A549 (cell line): Measurements from ENCODE around the gene TTC33. TPM values are rescaled to one million over a fixed set of nuclear protein-coding genes. Genes with fewer than 3 reads are reported as not detected.
"Not testable (repeated sequence)": the region's sequence is repeated elsewhere in the genome, so short reads cannot be mapped to it uniquely, and the experiment has no call there.

Experiments
- ATAC-seq, 2 experiments: fragments of 200-7000 bp in 1 of 2; fragments of >200 bp in 1 of 2; cut with Nextera tagmentation in 1 of 2; cut with Tn5 transposase in 1 of 2; 3 replicates each; pipeline versions ENCODE4 v1.8.0 to v1.9.1; 2018 to 2020; ENCODE audit warnings: mild to moderate bottlenecking in 1 of 2, moderate library complexity in 1 of 2
- CTCF ChIA-PET: fragments of 300-600 bp; sonication (Branson Sonifier 250); formaldehyde crosslinking; extraction: SDS; loops from one replicate; lab custom pipeline; 2021; ENCODE audit warnings: antibody characterized with exemption, inconsistent platforms; lab: Yijun Ruan, JAX
- POLR2A ChIA-PET: fragments of 350-600 bp; formaldehyde crosslinking; extraction: SDS; loops from one replicate; lab custom pipeline; 2021; ENCODE audit warnings: antibody characterized with exemption, inconsistent platforms; lab: Yijun Ruan, JAX
- DNase-seq, 2 experiments: peaks; one replicate each; pipeline versions ENCODE4 v3.0.0 to v3.0.0-alpha.2; 2011 to 2016; ENCODE audit warnings: low read depth in 1 of 2, low spot score in 1 of 2
- FAIRE-seq: peaks from 2 replicates; lab custom pipeline; 2011; peaks lifted over from hg19 to GRCh38; lab: Jason Lieb, UNC
- H3K27ac ChIP-seq, 2 experiments: fragments of >200 bp; sonication (Bioruptor Twin); formaldehyde crosslinking; 3 replicates each; pipeline ENCODE4 v1.5.1; 2016 to 2017
- H3K4me1 ChIP-seq: fragments of >200 bp; sonication (Bioruptor Twin); formaldehyde crosslinking; 3 replicates; pipeline ENCODE4 v1.6.1; 2016
- H3K4me2 ChIP-seq: fragments of >200 bp; sonication (Bioruptor Twin); formaldehyde crosslinking; 3 replicates; pipeline ENCODE4 v1.6.1; 2016
- H3K4me3 ChIP-seq: fragments of >200 bp; sonication (Bioruptor Twin); formaldehyde crosslinking; 3 replicates; pipeline ENCODE4 v1.5.1; 2016
- H3K9me3 ChIP-seq: fragments of >200 bp; sonication (Bioruptor Twin); formaldehyde crosslinking; 3 replicates; pipeline ENCODE4 v1.6.1; 2016
- BHLHE40 ChIP-seq: IDR thresholded peaks from 2 replicates; pipeline ENCODE4 v1.6.1; 2012; ENCODE audit warnings: low read depth, low read length, inconsistent platforms
- CBX2 ChIP-seq: fragments of 200-600 bp; sonication (generic); IDR thresholded peaks from 2 replicates; pipeline ENCODE4 v1.6.1; 2016; ENCODE audit warnings: low read depth, mild to moderate bottlenecking, borderline replicate concordance
- CHD4 ChIP-seq: fragments of 200-600 bp; sonication (generic); IDR thresholded peaks from 2 replicates; pipeline ENCODE4 v1.6.1; 2016; ENCODE audit warnings: antibody characterized with exemption, mild to moderate bottlenecking, borderline replicate concordance
- EP300 ChIP-seq, 2 experiments: fragments of >200 bp; sonication (Bioruptor Twin); formaldehyde crosslinking; IDR thresholded peaks; 2 replicates in 1 of 2; 3 replicates in 1 of 2; pipeline ENCODE4 v1.6.1; 2016 to 2017
- FOSL2 ChIP-seq, 2 experiments: fragments of 450-650 bp in 1 of 2; fragments of >200 bp in 1 of 2; sonication (Bioruptor Twin) in 1 of 2; formaldehyde crosslinking; IDR thresholded peaks; 2 replicates each; pipeline versions ENCODE4 v1.5.0 to v1.6.1; 2016 to 2020; ENCODE audit warnings: mild to moderate bottlenecking in 1 of 2, moderate library complexity in 1 of 2
- GATA3 ChIP-seq: IDR thresholded peaks from 2 replicates; pipeline ENCODE4 v1.6.1; 2012; ENCODE audit warnings: borderline replicate concordance
- HDAC2 ChIP-seq: fragments of 200-600 bp; sonication (generic); IDR thresholded peaks from 2 replicates; pipeline ENCODE4 v1.6.1; 2016
- HOXA7 ChIP-seq: fragments of 250-450 bp; sonication (Bioruptor Pico); IDR thresholded peaks from 2 replicates; pipeline ENCODE4 v1.5.0; 2020; ENCODE audit warnings: mild to moderate bottlenecking, moderate library complexity
- KDM5A ChIP-seq: fragments of 200-600 bp; sonication (generic); IDR thresholded peaks from 2 replicates; pipeline ENCODE4 v1.6.1; 2016; ENCODE audit warnings: antibody characterized with exemption, mild to moderate bottlenecking
- MYC ChIP-seq: IDR thresholded peaks from 2 replicates; pipeline ENCODE4 v1.6.1; 2012; ENCODE audit warnings: mild to moderate bottlenecking, inconsistent platforms, low read length, improper control_type of control experiment, borderline replicate concordance
- POLR2A ChIP-seq: IDR thresholded peaks from 2 replicates; pipeline ENCODE4 v1.6.1; 2012; ENCODE audit warnings: mild to moderate bottlenecking, low read length
- TFCP2L1 ChIP-seq: fragments of 250-450 bp; sonication (Bioruptor Pico); IDR thresholded peaks from 2 replicates; pipeline ENCODE4 v1.5.0; 2021; ENCODE audit warnings: mild to moderate bottlenecking
- ZFP36 ChIP-seq: fragments of 450-650 bp; IDR thresholded peaks from 2 replicates; pipeline ENCODE4 v1.6.1; 2014; ENCODE audit warnings: borderline replicate concordance; ENCODE audit not compliant: partially characterized antibody
- ZNF302 ChIP-seq: fragments of 250-450 bp; sonication (Bioruptor Pico); IDR thresholded peaks from 2 replicates; pipeline ENCODE4 v1.9.0; 2021; ENCODE audit warnings: inconsistent platforms, mild to moderate bottlenecking, moderate library complexity
- WGBS: methylation state at CpG from one replicate; pipeline ENCODE4 v1.1.6; 2017; ENCODE audit errors: missing lambda C conversion rate; 5-methylcytosine and 5-hydroxymethylcytosine counted together
- polyA plus RNA-seq, 4 experiments: library from polyadenylated mRNA; depleted of rRNA in 3 of 4; stranded (reverse); fragments of >200 nt; fragmentation: RNase III in 1 of 4; extraction: RNeasy Plus Mini Kit Qiagen cat#74134 plus additional on column Dnase treatment in 1 of 4; gene quantifications; 2 replicates in 3 of 4; 3 replicates in 1 of 4; pipeline ENCODE4 v1.2.3, GENCODE V29; 2011 to 2017
- TF ChIP-seq, protein P1 (sequence below): IDR thresholded peaks from 2 replicates; pipeline ENCODE4 v1.6.1; 2012
- TF ChIP-seq, protein P2 (sequence below): fragments of 200-600 bp; sonication (generic); IDR thresholded peaks from 2 replicates; pipeline ENCODE4 v1.6.1; 2016; ENCODE audit warnings: antibody characterized with exemption, mild to moderate bottlenecking, moderate library complexity

The TTC33 gene
- polyA plus RNA-seq, 2 of the 4 experiments (the other 2 are of a cell fraction): 17.1 to 19.8 TPM

DNA sequence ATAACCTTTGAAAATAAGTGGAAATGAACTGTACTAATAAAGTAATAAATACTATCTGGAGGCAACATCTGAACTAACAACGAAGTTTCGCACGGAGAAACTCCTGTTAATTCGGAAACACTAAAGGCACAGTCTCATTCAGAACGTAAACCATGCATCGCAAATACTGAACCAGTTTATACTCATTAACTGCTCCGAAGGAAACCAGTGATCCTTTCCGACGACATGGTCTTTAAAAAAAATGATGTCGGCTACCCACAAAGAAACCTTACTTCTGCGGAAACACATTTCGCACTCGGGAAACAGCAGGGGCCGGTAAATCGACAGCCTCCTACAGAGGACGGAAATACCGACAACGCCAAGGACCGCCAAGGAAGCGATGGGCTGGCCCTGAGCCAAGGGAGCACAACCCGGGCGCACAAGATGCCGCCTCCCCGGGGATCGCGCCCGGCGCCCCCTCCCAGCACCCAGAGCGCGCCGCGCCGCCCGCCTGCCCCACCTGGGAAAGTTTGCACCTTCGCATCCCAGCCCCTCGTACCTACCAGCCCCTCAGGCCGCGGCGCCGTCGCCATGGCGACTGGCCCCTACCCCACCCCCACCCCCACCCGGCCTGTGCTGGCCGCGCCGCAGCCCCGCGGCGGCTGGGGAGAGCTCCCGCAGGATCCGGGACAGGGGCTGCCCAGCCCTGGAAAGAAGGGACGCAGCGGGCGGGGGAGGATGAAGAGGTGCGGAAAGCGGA, 41.7 kb upstream of the TTC33 start:
- Histone ChIP-seq H3K4me3 (peak overlapping the region; percentile 80), H3K4me1 (peaks cover 37% of the 10 kb centered on the region), H3K4me2 (peak overlapping the region; percentile 91), H3K9me3 (no peaks in the 10 kb centered on the region), H3K27ac (peak overlapping the region; percentile 99 to 100)
- ATAC-seq: peak; percentile 79 to 82
- peak; percentile 58 to 80 for DNase-seq
- ChIA-PET POLR2A (interaction anchor here (0.6 to 1.5 kb wide), 4 partner anchors 13 to 44 kb away, joined by 3 to 10 read pairs (median 3); partner anchors contain the start of gene CARD6), CTCF (interaction anchor here (0.6 to 0.8 kb wide), 4 partner anchors 9 to 35 kb away, joined by 3 to 4 read pairs (median 4); no protein-coding TSS in a partner anchor)
- 3% methylated on average over 27 of the region's 56 CpGs for WGBS
- TF ChIP-seq GATA3 (0 out of 2 replicates have a peak, but pooled peaks have one; percentile 20), HDAC2 (no peak), MYC (0 out of 2 replicates have a peak, but pooled peaks have one; percentile 35), KDM5A (0 out of 2 replicates have a peak, but pooled peaks have one; percentile 16), BHLHE40 (no peak)
- TF ChIP-seq, all 56 proteins: peak for 3
- no peak for FAIRE-seq

DNA sequence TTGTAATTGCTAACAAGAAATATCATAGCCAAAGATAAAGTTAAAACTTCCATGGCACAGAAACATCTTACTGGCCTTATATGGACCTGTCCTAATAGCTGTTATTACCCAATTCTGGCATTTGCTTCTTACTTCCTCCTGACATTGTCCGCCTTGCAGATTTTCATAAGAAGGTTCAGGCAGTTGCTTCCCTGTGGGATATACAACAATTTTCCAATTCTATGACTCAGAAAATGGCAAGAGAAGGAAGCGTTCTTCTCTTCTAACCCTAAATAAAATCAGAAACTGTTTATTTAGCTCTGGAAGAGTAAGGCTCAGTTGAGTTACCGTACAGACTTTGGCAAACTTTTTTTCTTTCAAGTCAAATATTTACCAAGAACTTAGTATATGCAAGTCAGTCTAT, 40.7 kb upstream of the TTC33 start:
- H3K4me2 ChIP-seq: peak overlapping the region; percentile 91
- ATAC-seq (no peak), FAIRE-seq (no peak), DNase-seq (peak in 1 of 2 experiments; percentile 24)
- H3K27ac ChIP-seq: no peak overlapping the region; a peak in 1 of 6 replicates
- no peaks in the 10 kb centered on the region for H3K9me3 ChIP-seq
- TF ChIP-seq TFCP2L1 (CRISPR knock-in tag) (no peak), GATA3 (no peak), FOSL2 (IDR thresholded peaks at IDR 0.05) (no peak), FOSL2 (CRISPR knock-in tag; IDR thresholded peaks at IDR 0.05) (peak; percentile 13; the same call in 1 of the 2 replicates), EP300 (IDR thresholded peaks at IDR 0.05) (no peak), CHD4 (0 out of 2 replicates have a peak, but pooled peaks have one; percentile 1)
- 15% methylated on average over 3 of the region's 3 CpGs for whole genome bisulfite sequencing
- CTCF ChIA-PET: interaction anchor here (0.7 kb wide), 1 partner anchor 1080 kb away, joined by 3 read pairs; no protein-coding TSS in a partner anchor
- peaks cover 47% of the 10 kb centered on the region for H3K4me1 ChIP-seq
- POLR2A ChIA-PET: no interaction called here
- H3K4me3 ChIP-seq: peak overlapping the region; percentile 80

DNA sequence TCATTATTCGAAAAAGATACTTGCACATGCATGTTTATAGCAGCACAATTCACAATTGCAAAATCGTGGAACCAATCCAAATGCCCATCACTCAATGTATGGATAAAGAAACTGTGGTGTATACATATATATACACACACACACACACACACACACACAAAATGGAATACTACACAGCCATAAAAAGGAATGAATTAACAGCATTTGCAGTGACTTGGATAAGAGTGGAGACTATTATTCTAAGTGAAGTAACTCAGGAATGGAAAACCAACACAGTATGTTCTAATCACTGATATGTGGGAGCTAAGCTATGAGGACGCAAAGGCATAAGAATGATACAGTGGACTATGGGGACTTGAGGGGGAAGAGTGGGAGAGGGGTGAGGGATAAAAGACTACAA, 39.1 kb upstream of the TTC33 start:
- DNase-seq, CTCF ChIA-PET, H3K9me3 ChIP-seq, ATAC-seq, POLR2A ChIA-PET, H3K4me2 ChIP-seq, H3K4me3 ChIP-seq, H3K27ac ChIP-seq, FAIRE-seq: not testable (repeated sequence)
- WGBS: 89% methylated on average over 3 of the region's 3 CpGs
- peaks cover 56% of the 10 kb centered on the region for H3K4me1 ChIP-seq

DNA sequence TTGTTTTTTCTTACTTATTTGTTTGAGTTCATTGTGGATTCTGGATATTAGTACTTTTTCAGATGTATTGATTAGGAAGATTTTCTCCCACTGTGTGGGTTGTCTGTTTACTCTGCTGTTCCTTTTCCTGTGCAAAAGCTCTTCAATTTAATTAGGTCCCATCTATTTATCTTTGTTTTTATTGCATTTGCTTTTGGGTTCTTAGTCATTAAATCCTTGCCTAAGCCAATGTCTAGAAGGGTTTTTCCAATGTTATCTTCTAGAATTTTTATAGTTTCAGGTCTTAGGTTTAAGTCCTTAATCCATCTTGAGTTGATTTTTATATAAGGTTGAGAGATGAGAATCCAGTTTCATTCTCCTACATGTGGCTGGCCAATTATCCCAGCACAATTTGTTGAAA, 38.6 kb upstream of the TTC33 start:
- FAIRE-seq, ATAC-seq, H3K27ac ChIP-seq, CTCF ChIA-PET, POLR2A ChIA-PET, DNase-seq, H3K4me2 ChIP-seq, H3K9me3 ChIP-seq, H3K4me3 ChIP-seq: not testable (repeated sequence)
- H3K4me1 ChIP-seq: peaks cover 51% of the 10 kb centered on the region

DNA sequence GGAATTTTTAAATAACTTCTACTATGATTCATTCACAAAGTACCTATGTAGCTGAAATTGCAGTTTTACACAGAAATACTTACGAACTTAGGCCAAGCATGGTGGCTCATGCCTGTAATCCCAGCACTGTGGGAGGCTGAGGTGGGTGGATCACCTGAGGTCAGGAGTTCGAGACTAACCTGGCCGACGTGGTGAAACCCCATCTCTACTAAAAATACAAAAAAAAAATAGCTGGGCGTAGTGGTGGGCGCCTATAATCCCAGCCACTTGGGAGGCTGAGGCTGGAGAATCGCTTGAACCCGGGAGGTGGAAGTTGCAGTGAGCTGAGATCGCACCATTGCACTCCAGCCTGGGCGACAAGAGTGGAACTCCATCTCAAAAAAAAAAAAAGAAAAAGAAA, 36.9 kb upstream of the TTC33 start:
- POLR2A ChIA-PET, DNase-seq, ATAC-seq, H3K4me3 ChIP-seq, H3K9me3 ChIP-seq, H3K27ac ChIP-seq, FAIRE-seq: not testable (repeated sequence)
- Histone ChIP-seq H3K4me1 (peaks cover 48% of the 10 kb centered on the region), H3K4me2 (peak overlapping the region; percentile 59; the same call in 2 of the 3 replicates)
- 86% methylated on average over 10 of the region's 10 CpGs for WGBS
- CTCF ChIA-PET: interaction anchor here (0.7 kb wide), 1 partner anchor 1191 kb away, joined by 3 read pairs; no protein-coding TSS in a partner anchor

DNA sequence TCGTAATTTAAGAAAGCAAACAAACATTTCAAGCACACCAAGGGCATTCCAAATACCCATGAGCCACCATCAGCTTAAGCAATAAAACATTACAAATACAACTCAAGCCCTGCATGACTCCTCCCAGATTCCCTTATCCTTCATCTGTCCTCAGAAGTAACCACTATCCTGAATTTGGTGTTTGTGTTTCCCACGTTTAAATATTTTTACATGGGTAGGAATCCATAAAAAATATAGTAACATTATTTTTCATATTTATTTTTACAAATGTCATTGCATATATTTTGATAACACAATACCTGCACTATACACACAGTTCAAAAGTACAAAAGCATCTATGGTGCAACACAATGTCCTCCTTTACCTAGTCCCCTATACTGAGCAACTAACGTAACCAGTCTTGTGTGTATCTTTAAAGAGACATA, 36.0 kb upstream of the TTC33 start:
- DNase-seq (peak in 1 of 2 experiments; percentile 27), ATAC-seq (peak; percentile 82 to 83; a peak in 4 of 6 replicates), FAIRE-seq (no peak)
- ChIA-PET CTCF (interaction anchor here (1.1 kb wide), 1 partner anchor 16 kb away, joined by 3 read pairs; no protein-coding TSS in a partner anchor), POLR2A (no interaction called here)
- Histone ChIP-seq H3K4me3 (0 out of 3 replicates have a peak overlapping the region, but pooled peaks have one; percentile 3), H3K4me1 (peaks cover 48% of the 10 kb centered on the region), H3K27ac (peak overlapping the region in 1 of 2 experiments; percentile 6; a peak in 2 of 6 replicates), H3K9me3 (peaks cover 14% of the 10 kb centered on the region), H3K4me2 (peak overlapping the region; percentile 59)
- 12% methylated on average over 3 of the region's 3 CpGs for WGBS
- TF ChIP-seq ZNF302 (no peak), GATA3 (no peak), POLR2A (no peak), HOXA7 (CRISPR knock-in tag) (no peak), CBX2 (no peak), ZFP36 (no peak)
- TF ChIP-seq, protein P1, sequence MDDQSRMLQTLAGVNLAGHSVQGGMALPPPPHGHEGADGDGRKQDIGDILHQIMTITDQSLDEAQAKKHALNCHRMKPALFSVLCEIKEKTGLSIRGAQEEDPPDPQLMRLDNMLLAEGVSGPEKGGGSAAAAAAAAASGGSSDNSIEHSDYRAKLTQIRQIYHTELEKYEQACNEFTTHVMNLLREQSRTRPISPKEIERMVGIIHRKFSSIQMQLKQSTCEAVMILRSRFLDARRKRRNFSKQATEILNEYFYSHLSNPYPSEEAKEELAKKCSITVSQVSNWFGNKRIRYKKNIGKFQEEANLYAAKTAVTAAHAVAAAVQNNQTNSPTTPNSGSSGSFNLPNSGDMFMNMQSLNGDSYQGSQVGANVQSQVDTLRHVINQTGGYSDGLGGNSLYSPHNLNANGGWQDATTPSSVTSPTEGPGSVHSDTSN: no peak
- TF ChIP-seq, protein P2, sequence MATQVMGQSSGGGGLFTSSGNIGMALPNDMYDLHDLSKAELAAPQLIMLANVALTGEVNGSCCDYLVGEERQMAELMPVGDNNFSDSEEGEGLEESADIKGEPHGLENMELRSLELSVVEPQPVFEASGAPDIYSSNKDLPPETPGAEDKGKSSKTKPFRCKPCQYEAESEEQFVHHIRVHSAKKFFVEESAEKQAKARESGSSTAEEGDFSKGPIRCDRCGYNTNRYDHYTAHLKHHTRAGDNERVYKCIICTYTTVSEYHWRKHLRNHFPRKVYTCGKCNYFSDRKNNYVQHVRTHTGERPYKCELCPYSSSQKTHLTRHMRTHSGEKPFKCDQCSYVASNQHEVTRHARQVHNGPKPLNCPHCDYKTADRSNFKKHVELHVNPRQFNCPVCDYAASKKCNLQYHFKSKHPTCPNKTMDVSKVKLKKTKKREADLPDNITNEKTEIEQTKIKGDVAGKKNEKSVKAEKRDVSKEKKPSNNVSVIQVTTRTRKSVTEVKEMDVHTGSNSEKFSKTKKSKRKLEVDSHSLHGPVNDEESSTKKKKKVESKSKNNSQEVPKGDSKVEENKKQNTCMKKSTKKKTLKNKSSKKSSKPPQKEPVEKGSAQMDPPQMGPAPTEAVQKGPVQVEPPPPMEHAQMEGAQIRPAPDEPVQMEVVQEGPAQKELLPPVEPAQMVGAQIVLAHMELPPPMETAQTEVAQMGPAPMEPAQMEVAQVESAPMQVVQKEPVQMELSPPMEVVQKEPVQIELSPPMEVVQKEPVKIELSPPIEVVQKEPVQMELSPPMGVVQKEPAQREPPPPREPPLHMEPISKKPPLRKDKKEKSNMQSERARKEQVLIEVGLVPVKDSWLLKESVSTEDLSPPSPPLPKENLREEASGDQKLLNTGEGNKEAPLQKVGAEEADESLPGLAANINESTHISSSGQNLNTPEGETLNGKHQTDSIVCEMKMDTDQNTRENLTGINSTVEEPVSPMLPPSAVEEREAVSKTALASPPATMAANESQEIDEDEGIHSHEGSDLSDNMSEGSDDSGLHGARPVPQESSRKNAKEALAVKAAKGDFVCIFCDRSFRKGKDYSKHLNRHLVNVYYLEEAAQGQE: no peak
